GM11168 (cell line): ENCODE data around the gene TSR3.

ENCODE experiments used
- in situ Hi-C: fragments of 300-500 bp; cut with MboI; formaldehyde crosslinking; loops from one replicate; pipeline ENCODE4 v1.12.0; 2022; ENCODE audit warnings: low sequenced_read_pairs; ENCODE audit not compliant: unreplicated experiment

The TSR3 gene

GRCh38 chr16:1351582-1352362 lies at the start of gene TSR3, which contains the start of gene GNPTG:
Gene TSR3 (minus strand): TSS chr16:1351878. CDS start chr16:1351804, 74 bp downstream.
Gene GNPTG (plus strand): TSS chr16:1351931. CDS start chr16:1351966, 35 bp downstream.
- in situ Hi-C loops: no loop called here

DNA sequence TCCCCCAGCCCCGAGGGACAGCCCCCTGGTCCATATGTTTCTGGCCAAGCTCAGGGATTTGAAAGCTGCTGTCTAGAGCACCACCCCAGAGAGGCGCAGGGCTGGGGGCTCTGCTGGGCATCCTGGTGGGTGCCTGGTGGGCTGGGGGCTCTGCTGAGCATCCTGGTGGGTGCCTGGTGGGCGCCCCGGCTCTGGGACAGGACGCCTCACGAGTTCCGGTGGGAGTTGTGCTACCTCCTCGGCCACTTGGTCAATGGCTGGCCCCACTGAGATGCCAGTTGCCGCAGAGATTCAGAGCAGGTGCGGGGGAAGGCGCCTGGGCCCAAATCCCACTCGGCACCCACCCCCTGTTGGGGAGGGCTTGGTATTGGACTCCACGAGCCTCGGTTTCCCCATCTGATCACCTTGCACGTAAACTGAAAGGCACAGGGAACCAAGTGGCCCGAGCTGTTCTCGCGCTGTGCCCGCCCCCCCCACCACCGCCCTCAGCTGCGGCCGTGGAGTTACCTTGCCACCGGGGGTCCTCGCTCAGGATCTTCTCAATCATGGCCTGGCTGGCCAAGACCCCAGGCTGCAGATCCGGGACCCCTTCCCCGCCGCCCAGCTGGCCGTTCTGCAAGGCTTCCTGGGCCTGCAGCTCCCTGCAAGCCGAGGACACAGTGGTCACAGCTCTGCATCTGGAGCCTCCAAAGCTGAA lies 49.5 kb upstream of the TSR3 start:
- in situ Hi-C loops: no loop called here

DNA sequence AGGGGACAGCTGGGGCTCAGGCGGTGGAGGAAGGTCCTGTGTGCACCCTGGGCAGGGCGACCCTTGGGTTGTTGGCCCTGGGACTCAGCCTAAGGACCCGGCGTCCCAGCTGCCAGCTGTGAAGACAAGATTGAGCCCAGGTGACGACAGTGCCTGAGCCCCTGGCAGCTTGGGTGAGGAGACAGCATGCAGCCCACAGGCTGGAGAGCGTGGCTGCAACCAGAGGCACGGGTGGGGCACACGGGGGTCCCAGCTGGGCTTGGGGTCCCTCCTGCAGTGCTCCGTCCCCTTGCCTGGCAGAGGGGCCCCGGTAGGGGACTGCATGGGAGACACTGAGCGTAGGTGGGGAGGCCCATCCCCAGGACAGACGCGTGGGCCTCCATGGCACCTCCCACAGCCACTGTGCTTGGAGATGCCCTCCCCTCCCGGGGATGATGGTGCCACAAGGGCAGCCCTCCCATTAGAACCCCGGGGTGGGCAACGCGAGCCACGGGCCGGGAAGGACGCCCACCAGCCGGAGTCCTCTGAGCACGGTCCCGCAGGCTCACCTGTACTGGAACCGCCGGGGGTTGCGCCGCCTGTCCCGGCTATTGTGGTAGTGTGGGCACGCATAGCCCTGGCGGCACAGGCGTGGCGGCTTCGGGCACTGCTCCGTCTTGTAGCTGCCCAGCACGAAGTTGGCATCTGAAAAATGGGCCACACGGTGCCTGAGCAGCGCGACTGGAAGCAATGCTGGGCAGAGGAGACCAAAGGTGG lies 47.3 kb upstream of the TSR3 start:
- in situ Hi-C loops: no loop called here

GRCh38 chr16:1398351-1398750 lies 46.7 kb upstream of the TSR3 start:
- in situ Hi-C loops: no loop called here

DNA sequence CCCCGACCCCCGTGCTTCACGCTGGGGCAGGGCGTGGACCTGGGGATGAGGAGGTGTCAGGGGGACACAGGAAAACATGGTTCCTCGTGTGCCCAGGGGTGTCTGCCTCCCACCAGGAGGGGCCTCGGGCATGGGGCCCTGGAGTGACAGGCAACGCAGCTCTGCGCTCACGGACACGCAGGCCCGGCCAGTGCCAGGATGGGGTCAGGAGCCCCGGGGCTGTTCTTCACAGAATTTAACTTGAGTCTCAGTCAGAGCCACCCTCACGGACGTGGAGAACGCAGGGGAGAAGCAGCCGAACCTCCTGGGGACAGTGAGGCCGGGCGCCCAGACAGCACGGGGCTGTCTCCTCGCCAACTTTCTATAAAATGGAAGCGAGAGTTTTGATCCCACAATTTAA lies 46.1 kb upstream of the TSR3 start:
- in situ Hi-C loops: no loop called here

DNA sequence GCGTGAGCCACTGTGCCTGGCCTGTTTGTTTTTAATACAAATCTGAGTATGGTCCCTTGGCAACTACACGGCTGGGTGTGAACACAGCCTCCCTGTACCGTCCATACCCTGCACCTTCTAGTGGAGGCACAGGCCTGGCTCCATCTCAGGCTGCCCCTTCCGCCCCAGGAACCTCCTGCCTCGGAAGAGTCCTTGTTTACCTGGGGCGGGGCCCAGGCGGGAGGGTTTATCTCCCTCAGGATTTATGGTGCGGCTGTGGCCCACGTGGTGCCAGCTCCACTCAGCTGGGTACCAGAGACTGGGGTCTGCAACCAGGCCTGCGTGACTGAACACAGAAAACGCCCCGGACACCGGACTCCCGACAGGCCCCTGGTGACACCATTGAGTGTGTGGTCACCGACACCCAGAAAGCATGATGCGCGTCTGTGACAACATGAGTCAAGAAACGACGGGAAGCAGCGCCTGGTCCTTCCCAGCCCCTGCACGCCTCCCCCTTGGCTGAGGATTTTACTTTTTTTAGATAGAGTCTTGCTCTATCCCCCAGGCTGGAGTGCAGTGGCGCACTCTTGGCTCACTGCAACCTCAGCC lies 43.9 kb upstream of the TSR3 start:
- in situ Hi-C loops: no loop called here

DNA sequence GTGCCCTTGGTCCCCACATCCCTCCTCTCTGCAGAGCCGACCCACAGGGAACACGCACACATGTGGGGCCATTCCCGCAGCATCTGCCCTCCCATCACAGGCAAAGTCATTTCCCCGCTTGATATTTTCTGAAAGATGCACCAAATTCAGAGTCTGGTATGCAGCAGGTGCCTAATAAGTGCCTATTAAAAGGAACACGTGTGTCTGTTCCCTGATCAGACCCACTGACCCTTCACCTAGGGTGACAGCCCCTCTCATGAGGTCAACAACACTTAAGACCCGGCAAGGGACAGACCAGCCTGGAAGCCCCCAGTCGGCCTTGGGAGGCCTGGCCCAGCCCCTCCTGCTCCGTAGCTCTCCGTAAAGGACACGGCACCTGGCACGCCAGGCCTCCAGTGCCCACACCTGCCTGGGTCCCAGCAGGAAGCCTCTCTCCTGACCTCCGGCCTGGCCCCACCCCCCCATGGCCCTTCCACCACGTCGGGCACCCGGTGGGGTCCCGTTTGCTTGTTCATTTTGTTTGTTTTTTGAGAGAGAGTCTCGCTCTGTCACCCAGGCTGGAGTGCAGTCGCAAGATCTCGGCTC lies 42.8 kb upstream of the TSR3 start:
- in situ Hi-C loops: no loop called here

- in situ Hi-C loops: no loop called here
Measured at GRCh38 chr16:1393613-1394176, 42.0 kb upstream of the TSR3 start.

DNA sequence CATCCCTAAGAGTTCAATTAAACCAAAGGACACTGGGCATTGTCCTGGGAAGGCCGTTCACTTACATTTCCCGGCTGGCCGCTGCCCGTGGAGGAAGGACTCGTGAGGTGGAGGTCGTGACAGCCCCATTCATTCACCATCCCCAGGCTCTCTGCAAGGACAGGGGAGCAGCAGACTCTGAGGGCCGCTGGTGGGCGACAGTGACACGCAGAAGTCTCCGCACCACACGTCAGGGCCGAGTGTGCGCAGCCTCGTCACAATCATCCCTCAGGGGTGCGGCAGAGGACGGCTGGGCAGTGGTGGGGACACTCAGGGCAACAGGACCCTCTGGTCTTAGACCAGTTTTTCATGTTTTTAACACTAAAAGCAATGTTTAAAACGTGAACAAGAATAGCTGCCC lies 41.1 kb upstream of the TSR3 start:
- in situ Hi-C loops: no loop called here

DNA sequence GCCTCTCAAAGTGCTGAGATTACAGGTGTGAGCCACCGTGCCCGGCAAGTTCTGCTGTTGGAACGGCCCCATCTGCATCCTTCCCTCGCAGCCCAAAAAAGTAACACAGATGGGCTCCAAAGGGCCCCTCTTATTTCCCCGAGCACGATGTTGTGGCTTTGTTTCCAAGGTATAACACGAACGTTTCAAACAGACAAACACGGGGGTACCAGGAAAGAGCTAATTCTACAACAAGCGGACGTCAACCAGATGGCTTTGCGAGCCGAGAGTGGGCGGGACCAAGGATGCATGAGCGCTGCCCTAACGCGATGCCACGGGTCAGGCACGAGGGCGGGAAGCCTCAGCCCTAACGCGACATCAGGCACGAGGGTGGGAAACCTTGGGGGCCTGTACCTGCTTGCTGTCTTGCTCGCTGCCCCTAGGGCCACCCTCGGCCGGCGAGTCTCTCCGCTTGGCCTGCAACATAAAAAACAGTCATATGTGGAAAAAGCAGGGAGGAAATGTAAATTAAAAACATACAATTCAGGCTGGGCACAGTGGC lies 38.6 kb upstream of the TSR3 start:
- in situ Hi-C loops: no loop called here

DNA sequence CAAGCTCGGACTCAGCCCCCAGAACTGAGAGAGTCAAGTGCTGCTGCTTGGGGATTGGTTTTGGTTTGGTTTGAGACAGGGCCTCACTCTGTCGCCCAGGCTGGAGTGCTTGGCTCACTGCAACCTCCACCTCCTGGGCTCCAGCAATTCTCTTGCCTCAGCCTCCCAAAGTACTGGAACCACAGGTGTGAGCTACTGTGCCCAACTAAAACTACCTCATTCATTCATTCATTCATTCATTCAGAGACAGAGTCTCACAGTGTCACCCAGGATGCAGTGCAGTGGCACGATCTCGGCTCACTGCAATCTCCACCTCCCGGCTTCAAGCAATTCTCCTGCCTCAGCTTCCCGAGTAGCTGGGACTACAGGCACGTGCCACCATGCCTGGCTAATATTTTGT lies 38.1 kb upstream of the TSR3 start:
- in situ Hi-C loops: no loop called here

DNA sequence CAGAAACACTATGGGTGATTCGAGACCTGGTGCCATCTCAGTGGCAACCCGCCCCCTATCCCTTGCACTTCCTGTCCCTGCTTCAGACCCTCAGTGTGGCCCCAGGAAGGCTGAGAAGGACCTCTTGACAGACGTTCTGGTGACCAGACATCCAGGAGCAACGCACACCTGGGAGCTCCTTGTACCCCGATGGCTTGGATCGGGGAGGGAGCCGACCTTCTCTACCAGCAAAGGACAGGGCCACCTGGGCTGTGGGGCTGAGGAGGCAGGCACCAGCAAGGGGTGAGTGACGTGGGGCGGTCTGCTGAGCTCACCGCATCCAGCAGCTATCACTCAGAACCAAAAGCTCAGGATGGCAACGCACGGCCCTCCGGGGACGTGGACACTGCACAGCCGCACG lies 35.7 kb upstream of the TSR3 start:
- in situ Hi-C loops: no loop called here

- in situ Hi-C loops: no loop called here
Measured at GRCh38 chr16:1385232-1385631, 33.6 kb upstream of the TSR3 start.

DNA sequence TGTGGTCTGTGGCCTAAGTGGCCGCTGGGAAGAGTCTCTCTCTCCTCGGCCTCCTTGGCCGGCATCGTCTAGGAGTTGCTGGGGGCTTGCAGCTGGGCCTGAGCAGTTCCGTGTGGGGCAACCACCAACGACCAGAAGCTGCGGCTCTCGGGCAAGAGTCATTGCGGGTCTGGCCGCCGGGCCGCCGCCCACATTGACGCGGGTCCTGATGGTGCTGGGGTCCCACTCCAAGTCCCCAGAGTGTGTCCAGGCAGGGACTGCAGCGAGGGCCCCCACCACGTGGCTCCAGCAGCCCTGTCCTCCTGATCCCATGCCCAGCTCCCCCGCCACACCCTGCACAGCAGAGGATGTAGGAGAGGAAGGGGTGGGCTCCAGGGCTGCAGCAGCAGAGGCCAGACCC lies 31.9 kb upstream of the TSR3 start:
- in situ Hi-C loops: no loop called here

- in situ Hi-C loops: no loop called here
Measured at GRCh38 chr16:1381612-1382406, 30.1 kb upstream of the TSR3 start.

DNA sequence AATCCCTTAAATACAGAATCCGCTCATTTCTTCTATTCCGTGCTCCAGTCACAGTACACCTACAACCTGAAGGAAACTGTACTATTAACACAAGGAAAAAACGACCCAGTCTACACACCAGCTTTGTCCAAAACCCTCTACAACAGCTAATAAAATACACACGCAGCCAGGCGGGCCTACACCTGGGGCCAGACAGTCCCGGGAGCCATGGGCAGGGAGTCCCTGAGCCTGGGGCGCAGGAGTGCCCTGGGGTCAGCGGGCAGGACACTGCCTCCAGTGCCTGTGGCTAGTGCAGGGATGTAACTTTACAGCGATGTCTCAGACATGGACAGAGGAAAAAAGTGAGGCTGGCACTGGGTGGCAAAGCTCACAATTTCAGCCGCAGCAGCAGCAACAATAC lies 28.5 kb upstream of the TSR3 start:
- in situ Hi-C loops: no loop called here

DNA sequence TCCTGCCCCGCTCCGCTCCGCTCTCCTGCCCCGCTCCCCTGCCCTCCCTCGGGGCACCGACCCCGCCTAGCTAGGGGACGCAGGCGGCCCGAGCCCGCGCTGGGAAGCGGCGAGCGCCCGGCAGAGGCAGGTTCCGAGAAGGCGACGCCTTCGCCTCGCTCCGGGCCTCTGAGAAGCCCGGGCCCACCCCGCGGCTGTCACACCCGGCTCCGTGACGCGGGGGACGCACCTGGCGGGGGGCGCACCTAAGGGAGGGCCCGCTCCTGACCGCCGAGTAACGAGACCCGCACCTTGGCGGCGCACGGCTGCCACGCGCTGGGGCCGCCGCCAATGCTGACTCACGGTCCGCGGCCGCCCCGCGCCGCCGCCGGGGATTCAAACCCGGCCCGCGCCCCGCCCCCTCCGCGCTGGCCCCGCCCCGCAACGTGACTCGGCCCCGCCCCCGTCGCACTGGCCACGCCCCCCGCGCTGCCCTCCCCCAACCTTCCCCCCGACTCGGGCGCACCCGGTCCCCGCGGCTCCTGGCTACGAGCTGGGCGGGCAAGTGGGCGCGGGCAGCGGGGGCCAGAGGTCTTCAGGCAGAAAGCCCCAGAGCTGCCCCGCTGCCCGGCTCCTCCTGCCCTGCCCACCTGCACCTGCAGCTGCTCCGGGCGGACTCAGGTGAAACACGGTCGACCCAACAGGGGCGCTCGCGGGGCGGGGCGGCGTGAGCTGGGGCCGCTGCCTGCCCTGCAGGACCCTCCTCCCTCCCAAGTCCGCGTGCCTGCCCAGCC lies 27.8 kb upstream of the TSR3 start:
- in situ Hi-C loops: no loop called here

DNA sequence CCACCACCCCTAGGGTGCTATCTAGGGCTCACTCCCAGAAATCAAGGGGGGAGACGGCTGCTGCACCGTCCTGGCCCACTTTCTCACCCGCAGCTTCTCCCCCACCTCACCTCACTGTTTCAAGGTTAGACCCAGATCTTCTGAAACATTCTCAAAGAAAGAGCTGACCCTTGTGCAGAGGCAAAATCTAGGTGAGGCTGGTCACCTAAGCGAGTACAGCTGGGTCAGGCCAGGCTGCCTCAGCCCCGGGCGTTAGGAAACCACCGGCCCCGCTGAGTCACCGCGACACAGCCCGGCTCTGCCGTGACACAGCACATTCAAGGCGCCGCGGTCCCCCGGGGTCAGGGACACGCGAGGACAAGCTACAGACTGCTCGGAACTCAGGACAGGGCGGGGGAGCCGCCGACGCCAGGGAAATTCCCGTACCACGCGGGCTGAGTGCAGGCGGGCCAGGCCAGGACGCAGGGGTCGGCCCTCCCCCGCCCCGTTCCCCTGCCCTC lies 27.2 kb upstream of the TSR3 start:
- in situ Hi-C loops: no loop called here
